ENCODE data around the gene MIDN.

MIDN gene

DNA sequence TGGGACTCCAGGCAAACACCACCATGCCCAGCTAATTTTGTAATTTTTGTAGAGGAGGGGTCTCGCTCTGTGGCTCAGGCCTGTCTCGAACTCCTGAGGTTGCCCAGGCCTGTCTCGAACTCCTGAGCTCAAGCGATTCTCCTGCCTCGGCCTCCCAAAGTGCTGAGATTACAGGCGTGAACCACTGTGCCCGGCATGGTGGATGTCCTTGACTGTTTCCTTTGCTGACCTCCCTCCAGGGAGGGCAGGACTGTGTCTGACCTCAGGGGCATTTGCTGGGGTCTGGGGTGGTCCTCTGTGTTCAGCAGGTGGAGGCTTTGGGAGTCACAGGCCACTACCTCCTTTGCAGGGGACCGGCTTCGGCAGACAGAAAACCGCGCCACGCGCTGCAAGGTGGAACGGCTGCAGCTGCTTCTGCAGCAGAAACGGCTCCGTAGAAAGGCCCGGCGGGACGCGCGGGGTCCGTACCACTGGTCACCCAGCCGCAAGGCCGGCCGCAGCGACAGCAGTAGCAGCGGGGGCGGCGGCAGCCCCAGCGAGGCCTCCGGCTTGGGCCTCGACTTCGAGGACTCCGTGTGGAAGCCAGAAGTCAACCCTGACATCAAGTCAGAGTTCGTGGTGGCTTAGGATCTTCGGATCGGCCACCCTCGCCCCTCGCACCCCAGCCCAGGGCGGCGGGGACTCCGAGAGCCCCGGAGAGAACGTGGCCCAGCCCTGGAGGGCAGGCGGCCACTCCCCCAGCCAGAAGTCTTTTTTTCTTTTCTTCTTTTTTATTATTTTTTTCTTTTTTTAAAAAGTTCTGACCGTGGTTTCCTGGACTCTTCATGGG, 8.5 kb downstream of the MIDN start:
- TF ChIP-seq, protein P1, sequence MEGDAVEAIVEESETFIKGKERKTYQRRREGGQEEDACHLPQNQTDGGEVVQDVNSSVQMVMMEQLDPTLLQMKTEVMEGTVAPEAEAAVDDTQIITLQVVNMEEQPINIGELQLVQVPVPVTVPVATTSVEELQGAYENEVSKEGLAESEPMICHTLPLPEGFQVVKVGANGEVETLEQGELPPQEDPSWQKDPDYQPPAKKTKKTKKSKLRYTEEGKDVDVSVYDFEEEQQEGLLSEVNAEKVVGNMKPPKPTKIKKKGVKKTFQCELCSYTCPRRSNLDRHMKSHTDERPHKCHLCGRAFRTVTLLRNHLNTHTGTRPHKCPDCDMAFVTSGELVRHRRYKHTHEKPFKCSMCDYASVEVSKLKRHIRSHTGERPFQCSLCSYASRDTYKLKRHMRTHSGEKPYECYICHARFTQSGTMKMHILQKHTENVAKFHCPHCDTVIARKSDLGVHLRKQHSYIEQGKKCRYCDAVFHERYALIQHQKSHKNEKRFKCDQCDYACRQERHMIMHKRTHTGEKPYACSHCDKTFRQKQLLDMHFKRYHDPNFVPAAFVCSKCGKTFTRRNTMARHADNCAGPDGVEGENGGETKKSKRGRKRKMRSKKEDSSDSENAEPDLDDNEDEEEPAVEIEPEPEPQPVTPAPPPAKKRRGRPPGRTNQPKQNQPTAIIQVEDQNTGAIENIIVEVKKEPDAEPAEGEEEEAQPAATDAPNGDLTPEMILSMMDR (IDR thresholded peaks at IDR 0.05; ENCODE audit: extremely low read depth, missing control alignments): no peak
- DNase-seq (ENCODE audit: low spot score): no peak

DNA sequence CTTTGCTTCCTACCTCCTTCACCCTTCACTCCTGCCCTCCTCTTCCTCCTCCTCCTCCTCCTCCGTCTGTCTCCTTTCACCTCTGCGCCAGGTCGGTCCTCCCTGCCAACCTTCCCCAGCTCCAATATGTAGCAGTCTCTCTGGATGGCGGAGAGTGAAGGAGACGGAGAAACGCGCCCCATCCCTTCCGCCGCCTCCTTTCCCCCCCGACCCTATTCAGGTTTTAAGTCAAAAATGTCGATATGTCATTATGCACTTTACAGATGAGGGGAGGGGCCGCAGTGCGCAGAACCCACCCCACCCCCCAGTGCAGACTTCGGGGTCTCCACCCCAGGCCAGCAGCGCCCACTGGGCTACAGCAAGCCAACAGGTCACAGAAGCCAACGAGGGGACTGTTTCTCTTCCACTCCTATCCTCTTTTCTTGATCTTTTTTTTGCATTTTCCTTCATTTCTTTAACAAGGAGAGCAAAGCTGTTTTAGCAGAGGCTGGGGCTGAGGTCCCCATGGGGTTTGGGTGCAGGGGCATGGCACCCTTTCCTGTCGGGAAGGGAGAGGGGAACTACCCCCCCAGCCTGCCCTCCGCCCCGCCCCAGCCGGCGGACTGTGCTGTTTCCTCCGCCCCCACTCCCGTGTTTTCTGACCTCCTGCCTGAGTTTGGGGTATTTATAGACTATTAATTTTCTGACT, 9.2 kb downstream of the MIDN start:
- TF ChIP-seq, protein P1 (IDR thresholded peaks at IDR 0.05; ENCODE audit: extremely low read depth, missing control alignments): no peak
- DNase-seq (ENCODE audit: low spot score): no peak

DNA sequence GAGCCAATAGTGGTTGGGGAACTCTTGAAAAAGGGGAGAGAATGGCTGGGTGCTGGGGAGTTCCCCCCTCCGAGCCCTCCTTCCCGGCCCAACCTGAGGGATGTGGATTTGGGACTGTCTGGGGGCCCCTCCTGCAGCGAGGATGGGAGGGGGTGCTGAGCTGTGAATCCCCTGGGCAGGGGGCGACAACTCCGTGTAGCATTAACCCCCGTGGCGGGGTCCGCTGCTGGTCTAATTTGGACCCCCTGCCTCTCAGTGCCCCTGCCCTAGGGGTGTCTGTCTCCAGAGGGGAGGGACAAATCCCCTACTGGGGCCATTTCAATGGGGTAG, 9.7 kb downstream of the MIDN start:
- TF ChIP-seq, protein P1 (IDR thresholded peaks at IDR 0.05; ENCODE audit: extremely low read depth, missing control alignments): no peak
- no peak for DNase-seq (ENCODE audit: low spot score)

DNA sequence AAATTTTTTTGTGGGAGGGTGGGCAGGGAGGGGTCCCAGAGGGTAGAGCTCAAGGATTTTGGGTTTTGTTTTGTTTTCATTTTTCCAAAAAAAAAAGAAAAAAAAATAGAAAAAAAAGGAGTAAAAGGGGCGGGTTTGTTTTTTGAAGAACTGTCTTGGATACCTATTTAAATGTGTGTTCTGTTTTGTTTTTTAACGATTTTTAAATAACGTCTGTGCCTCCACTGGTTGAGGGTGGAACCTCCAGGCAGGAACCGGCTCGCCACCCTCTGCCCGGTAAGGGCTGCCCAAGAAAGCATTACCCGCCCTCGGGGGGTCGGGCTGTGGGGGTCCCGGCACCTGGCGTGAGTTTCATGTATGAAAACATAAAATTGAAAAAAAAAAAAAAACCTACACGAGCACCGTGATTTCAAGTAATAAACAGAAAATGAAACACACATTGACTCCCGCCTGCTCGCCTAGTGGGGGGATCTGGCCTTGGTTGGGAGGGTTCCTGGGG, 10.4 kb downstream of the MIDN start:
- TF ChIP-seq, protein P1 (IDR thresholded peaks at IDR 0.05; ENCODE audit: extremely low read depth, missing control alignments): no peak
- DNase-seq (ENCODE audit: low spot score): no peak

DNA sequence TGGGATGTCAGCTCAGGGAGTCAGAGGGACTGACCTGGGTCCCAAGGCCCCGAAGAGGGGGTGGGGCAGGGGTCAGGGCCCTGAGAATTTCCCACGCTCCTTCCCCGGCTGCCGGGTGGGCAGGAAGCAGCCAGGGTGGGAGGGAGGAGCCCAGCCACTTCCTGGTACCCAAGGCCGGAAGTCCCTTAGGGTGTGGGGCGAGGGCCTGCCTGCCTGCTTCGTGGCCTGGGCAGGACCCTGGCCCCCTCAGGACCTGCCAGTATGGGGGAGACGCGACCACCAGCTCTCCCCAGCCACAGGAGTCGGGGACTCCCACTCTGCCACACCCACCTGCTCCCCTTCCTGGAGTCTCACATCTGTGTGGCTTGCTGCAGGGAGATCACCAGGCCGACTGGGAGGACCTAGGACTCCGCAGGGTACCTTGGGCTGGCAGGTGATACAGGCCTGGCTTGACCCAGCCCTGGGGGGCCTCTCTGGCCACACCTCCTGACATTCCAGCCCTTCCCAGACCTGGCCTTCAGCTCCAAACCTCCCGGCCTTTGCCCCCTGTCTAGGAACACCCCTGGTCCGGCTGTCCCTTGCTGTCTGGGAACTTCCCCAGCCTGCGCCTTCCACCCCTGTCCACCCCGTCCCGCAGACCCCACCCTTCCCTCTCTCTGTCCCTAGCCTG, 11.0 kb downstream of the MIDN start:
- TF ChIP-seq, protein P1 (IDR thresholded peaks at IDR 0.05; ENCODE audit: extremely low read depth, missing control alignments): no peak
- DNase-seq (ENCODE audit: low spot score): peak; percentile 77

DNA sequence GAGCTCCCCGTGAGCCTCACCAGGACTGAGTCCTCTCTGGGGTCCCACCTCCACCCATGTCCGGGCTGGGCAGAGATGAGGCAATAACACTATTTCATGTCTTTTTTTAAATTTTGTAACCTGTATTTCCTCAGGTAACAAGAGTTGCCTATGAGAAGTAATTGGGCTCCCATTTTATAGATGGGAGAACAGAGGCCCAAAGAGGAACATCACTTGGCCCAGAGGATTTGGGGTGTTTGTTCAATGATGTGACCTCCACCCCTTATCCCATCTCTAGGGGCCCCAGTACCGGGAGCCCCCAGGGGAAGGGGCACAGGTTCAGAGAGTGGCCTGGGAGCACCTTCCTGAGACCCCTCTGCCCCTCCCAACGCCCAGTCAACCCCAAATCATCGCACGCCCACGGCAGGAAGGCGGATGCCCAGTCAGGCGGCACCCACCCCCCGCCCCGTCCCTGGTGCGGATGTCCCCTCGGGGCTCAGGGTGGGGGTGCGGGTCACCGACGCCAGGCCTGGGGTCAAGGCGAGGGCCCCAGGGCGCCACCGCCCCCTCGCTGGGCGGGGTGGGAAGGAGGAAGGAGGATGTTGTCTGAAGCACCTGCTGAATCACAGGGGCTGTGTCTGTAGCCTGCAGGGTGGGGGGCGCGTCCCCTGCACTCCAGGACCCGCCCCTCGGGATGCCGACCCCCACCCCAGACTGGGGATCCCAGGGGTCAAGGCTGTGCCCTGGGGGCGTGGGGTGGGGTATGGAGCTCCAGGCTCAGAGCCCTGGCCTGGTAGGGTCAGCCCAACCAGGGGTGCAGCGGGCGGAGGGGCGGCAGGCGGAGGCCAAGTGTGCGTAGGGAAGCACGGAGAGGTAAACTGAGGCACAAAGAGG, 11.7 kb downstream of the MIDN start:
- TF ChIP-seq, protein P1 (IDR thresholded peaks at IDR 0.05; ENCODE audit: extremely low read depth, missing control alignments): no peak
- DNase-seq (ENCODE audit: low spot score): peak; percentile 65
